Left ventricle myocardium inferior (tissue), 1 donor: ENCODE results near the gene HNF4A. TPM values are rescaled to one million over a fixed set of nuclear protein-coding genes. Genes with fewer than 3 reads are reported as not detected.

ENCODE experiments used
- DNase-seq: peaks from one replicate; pipeline ENCODE4 v3.0.0-alpha.2; 2020
- H3K27ac ChIP-seq: fragments of 200-600 bp; replicated peaks from 2 replicates; pipeline ENCODE4 v1.8.0; 2021
- H3K27me3 ChIP-seq: fragments of 200-600 bp; 2 replicates; pipeline ENCODE4 v1.8.0; 2021; ENCODE audit warnings: low read depth
- H3K36me3 ChIP-seq: fragments of 200-600 bp; 2 replicates; pipeline ENCODE4 v1.8.0; 2021
- H3K4me1 ChIP-seq: fragments of 200-600 bp; 2 replicates; pipeline ENCODE4 v1.8.0; 2021
- H3K4me3 ChIP-seq: fragments of 200-600 bp; 2 replicates; pipeline ENCODE4 v1.8.0; 2021; ENCODE audit warnings: mild to moderate bottlenecking, moderate library complexity
- H3K9me3 ChIP-seq: fragments of 200-600 bp; replicated peaks from 2 replicates; pipeline ENCODE4 v1.8.0; 2021
- intact Hi-C: fragments of 100-400 bp; cut with micrococcal nuclease; formaldehyde crosslinking; loops from one replicate; pipeline ENCODE4 v1.11.0; 2022
- total RNA-seq: library from RNA; stranded (reverse); fragmentation: NEBNext Ultra II Directional; extraction: Animal tissue kit (Norgen Biotek cat#: 25700); gene quantifications from one replicate; pipeline ENCODE4 v1.2.1, GENCODE V29; 2021
- TF ChIP-seq, protein P1 (sequence below): fragments of 200-600 bp; IDR thresholded peaks from 2 replicates; pipeline ENCODE4 v1.8.0; 2021; ENCODE audit warnings: antibody characterized with exemption, mild to moderate bottlenecking, borderline replicate concordance
- donor health status: DM: no; HTN: yes; CAD: no; lungs with severe emphysema.

HNF4A gene
- total RNA-seq, 1 donor from 2014 or later: not detected

DNA sequence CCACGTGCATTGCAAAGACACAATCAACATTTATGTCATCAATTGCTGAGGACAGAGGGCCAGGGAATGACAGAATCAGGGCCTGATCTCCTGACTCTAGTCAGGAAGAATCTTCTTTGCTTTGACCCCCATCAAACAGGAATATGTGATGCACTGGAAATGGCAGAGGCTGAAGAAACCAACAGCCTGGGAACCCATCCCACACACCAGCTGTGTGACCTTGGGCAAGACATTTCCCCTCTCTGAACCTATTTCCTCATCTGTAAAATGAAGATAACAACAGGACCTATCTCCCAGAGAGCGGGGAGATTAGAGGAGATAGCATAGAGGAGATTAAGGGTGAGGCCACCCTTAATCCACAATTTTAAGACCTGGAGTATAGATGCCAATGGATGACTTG lies 1.5 kb downstream of the HNF4A start:
- Histone ChIP-seq H3K27ac (peak overlapping the region; percentile 42), H3K27me3 (peaks cover 32% of the 10 kb centered on the region), H3K4me3 (no peak overlapping the region), H3K36me3 (no peaks in the 10 kb centered on the region), H3K9me3 (no peaks in the 10 kb centered on the region), H3K4me1 (no peaks in the 10 kb centered on the region)
- intact Hi-C loops: no loop called here
- TF ChIP-seq, protein P1, sequence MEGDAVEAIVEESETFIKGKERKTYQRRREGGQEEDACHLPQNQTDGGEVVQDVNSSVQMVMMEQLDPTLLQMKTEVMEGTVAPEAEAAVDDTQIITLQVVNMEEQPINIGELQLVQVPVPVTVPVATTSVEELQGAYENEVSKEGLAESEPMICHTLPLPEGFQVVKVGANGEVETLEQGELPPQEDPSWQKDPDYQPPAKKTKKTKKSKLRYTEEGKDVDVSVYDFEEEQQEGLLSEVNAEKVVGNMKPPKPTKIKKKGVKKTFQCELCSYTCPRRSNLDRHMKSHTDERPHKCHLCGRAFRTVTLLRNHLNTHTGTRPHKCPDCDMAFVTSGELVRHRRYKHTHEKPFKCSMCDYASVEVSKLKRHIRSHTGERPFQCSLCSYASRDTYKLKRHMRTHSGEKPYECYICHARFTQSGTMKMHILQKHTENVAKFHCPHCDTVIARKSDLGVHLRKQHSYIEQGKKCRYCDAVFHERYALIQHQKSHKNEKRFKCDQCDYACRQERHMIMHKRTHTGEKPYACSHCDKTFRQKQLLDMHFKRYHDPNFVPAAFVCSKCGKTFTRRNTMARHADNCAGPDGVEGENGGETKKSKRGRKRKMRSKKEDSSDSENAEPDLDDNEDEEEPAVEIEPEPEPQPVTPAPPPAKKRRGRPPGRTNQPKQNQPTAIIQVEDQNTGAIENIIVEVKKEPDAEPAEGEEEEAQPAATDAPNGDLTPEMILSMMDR: no peak
- no peak for DNase-seq

DNA sequence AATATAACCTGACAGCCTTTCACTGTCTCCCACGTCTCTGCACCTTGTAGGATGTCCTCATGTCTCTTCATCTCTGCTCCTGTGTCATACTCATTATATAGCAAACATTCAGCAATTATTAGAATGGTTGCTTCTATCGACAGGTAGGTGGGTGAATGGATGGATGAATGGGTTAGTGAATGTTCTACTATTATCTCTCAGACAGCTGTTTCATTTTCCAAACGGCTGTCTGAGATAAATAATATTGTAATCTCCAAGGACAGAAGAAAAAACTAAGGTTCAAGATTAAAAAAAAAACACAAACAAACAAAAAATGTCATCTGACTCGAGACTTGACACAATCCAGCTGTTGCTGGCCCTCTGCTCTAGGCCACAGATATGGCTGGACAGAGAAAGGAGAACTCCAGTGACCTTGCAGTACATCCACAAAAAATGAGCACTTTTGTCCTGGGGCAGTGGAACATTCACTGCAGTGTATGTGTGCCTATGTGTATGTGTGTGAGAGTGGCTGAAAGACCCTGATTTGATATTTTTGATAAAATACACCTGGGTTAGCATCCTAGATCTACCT lies 2.1 kb downstream of the HNF4A start:
- Histone ChIP-seq H3K4me1 (no peaks in the 10 kb centered on the region), H3K4me3 (no peak overlapping the region), H3K27ac (peak overlapping the region; percentile 63), H3K27me3 (peaks cover 28% of the 10 kb centered on the region), H3K9me3 (no peaks in the 10 kb centered on the region), H3K36me3 (no peaks in the 10 kb centered on the region)
- intact Hi-C loops: no loop called here
- TF ChIP-seq, protein P1: no peak
- DNase-seq: peak; percentile 41

DNA sequence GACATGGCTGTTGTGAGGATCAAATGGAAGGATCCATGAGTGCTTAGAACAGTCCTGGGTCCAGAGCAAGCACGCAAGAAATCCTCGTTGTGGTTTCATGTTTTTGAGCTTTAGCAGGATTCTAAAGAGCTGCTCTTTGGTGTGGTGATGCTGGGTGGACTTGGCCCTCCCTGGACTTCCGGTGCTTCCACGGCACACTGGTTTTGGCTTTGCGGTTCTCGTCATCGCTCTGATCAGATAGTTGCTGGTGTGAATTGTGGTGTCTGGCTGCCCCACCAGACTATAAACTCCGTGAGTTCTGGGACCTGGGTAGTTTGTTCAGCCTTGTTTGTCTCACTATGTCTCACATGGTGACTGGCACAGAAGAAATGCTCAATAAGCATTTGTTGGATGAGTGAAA lies 3.3 kb downstream of the HNF4A start:
- peaks cover 27% of the 10 kb centered on the region for H3K27me3 ChIP-seq
- H3K9me3 ChIP-seq: no peaks in the 10 kb centered on the region
- H3K4me1 ChIP-seq: no peaks in the 10 kb centered on the region
- TF ChIP-seq, protein P1: no peak
- intact Hi-C loops: no loop called here
- no peaks in the 10 kb centered on the region for H3K36me3 ChIP-seq
- peak overlapping the region; percentile 63 for H3K27ac ChIP-seq
- H3K4me3 ChIP-seq: no peak overlapping the region
- DNase-seq: no peak

DNA sequence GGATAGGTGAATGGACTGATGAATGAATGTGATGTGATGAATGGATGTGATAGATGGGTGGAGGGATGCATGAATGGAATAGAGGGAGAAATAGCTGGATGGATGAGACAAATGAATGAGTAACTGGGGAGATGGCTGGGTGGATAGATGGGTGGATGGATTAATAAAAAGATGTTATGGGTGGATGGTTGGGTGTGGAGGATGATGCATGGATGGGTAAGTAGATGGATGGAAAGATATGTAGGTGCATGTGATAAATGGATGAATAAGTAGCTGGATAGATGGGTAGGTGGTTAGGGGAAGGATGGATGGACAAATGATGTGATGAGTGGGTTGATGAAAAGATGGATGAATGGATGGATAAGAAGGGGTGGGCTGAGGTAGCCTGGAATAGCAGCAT lies 4.7 kb downstream of the HNF4A start:
- H3K36me3 ChIP-seq: no peaks in the 10 kb centered on the region
- TF ChIP-seq, protein P1: no peak
- H3K27me3 ChIP-seq: peaks cover 21% of the 10 kb centered on the region
- intact Hi-C loops: no loop called here
- no peak overlapping the region for H3K4me3 ChIP-seq
- DNase-seq: no peak
- no peaks in the 10 kb centered on the region for H3K9me3 ChIP-seq
- no peak overlapping the region for H3K27ac ChIP-seq
- no peaks in the 10 kb centered on the region for H3K4me1 ChIP-seq

DNA sequence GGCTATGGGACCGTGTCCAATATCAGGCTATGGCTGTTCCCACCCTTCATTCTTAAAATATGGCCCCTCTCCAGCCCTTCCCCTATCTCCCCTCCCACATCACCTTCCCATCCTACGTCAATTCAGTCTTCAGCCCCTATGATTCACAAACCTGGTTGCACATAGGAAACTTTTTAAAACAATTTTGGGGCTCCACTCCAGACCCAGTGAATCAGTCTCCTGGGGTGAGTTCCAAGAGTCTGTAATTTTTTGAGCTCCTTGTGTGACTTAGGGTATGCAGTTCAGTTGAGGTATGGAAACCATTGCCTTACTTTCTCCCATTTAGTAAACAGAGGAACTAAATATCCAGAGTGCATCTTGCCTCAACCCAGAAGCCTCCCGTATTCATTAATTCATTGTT lies 5.5 kb downstream of the HNF4A start:
- TF ChIP-seq, protein P1: no peak

More for the DNA sequence above, 5.5 kb downstream of the HNF4A start:
- no peaks in the 10 kb centered on the region for H3K4me1 ChIP-seq
- DNase-seq: no peak
- intact Hi-C loops: no loop called here
- H3K9me3 ChIP-seq: no peaks in the 10 kb centered on the region
- H3K36me3 ChIP-seq: no peaks in the 10 kb centered on the region
- H3K27ac ChIP-seq: no peak overlapping the region
- no peak overlapping the region for H3K4me3 ChIP-seq
- H3K27me3 ChIP-seq: peaks cover 13% of the 10 kb centered on the region
